AG04449 (cell line): ENCODE measurements around the gene PEMT.

Source experiments
- CTCF ChIA-PET: fragments of 350-600 bp; formaldehyde crosslinking; extraction: SDS; loops from one replicate; lab custom pipeline; 2021; ENCODE audit warnings: antibody characterized with exemption; lab: Yijun Ruan, JAX
- POLR2A ChIA-PET: fragments of 400-600, 350-600 bp; formaldehyde crosslinking; extraction: SDS; loops from one replicate; lab custom pipeline; 2020; ENCODE audit warnings: antibody characterized with exemption, inconsistent platforms; lab: Yijun Ruan, JAX
- DNase-seq: peaks from one replicate; pipeline ENCODE4 v3.0.0-alpha.2; 2010; ENCODE audit warnings: low read depth, low spot score
- H3K4me3 ChIP-seq: 2 replicates; pipeline ENCODE4 v1.5.1; 2011; ENCODE audit warnings: low read depth, mild to moderate bottlenecking, control low read depth, low read length
- TF ChIP-seq, protein P1 (sequence below): IDR thresholded peaks from one replicate; pipeline ENCODE4 v1.5.1; 2011; ENCODE audit warnings: mild to moderate bottlenecking, moderate library complexity, low read length, control low read depth, inconsistent platforms; ENCODE audit not compliant: insufficient read depth; ENCODE audit errors: missing control alignments

The PEMT gene

GRCh38 chr17:17539591-17539990 lies 51.9 kb downstream of the PEMT start:
- no peak for DNase-seq
- CTCF ChIA-PET, result interaction anchor here (0.6 to 2.5 kb wide), 6 partner anchors 9 to 271 kb away, joined by 3 to 16 read pairs (median 4); partner anchors contain the start of gene RASD1
- POLR2A ChIA-PET, result no interaction called here

DNA sequence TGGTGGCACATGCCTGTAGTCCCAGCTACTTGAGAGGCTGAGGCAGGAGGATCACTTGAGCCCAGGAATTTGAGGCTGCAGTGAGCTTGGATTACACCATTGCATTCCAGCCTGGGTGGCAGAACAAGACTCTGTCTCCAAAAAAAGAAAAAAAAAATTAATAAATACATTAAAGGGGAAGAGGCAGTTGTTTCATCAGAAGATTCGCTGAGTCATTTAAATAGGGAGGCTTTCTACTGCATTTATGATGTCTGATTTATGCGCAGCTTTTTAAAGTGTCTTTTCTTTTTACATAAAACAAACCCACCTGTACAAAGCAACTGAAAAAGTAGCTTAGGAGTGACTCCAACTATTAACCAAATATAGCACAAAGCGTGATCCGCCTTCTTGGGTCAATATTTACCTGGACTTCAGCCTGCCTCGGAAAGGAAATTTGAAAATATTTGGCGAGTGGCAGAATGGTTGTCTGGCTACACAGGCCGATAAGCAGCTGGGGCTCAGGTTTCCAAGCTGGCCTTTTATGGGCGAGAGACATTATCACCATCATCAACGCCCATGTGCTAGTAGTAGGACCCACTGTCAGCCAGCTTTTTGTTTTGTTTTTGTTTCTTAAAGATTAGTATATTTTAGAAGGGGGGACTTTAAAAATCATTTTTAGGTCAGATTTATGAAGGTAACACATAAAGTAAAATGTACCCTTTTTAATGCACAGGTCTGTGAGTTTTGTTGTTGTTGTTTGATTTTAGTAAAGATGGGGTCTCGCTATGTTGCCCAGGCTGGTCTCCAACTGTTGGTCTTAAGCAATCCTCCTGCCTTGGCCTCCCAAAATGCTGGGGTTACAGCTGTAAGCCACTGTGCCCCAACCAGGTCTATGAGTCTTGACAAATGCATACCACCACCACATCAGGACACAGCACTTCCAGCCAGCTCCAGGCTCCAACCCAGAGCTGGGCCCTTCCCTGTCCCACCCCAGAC lies 52.8 kb downstream of the PEMT start:
- H3K4me3 ChIP-seq, result no peak overlapping the region
- ChIA-PET POLR2A (no interaction called here), CTCF (interaction anchor here (1.1 to 2.5 kb wide), 7 partner anchors 9 to 184 kb away, joined by 3 to 16 read pairs (median 4); partner anchors contain the start of gene RASD1)
- DNase-seq, result no peak
- TF ChIP-seq, protein P1, sequence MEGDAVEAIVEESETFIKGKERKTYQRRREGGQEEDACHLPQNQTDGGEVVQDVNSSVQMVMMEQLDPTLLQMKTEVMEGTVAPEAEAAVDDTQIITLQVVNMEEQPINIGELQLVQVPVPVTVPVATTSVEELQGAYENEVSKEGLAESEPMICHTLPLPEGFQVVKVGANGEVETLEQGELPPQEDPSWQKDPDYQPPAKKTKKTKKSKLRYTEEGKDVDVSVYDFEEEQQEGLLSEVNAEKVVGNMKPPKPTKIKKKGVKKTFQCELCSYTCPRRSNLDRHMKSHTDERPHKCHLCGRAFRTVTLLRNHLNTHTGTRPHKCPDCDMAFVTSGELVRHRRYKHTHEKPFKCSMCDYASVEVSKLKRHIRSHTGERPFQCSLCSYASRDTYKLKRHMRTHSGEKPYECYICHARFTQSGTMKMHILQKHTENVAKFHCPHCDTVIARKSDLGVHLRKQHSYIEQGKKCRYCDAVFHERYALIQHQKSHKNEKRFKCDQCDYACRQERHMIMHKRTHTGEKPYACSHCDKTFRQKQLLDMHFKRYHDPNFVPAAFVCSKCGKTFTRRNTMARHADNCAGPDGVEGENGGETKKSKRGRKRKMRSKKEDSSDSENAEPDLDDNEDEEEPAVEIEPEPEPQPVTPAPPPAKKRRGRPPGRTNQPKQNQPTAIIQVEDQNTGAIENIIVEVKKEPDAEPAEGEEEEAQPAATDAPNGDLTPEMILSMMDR, result no peak

More at GRCh38 chr17:17539591-17539990, 51.9 kb downstream of the PEMT start:
- H3K4me3 ChIP-seq, result no peak overlapping the region
- TF ChIP-seq, protein P1, result no peak

GRCh38 chr17:17537311-17538099 lies 54.0 kb downstream of the PEMT start:
- POLR2A ChIA-PET, result no interaction called here
- no peak overlapping the region for H3K4me3 ChIP-seq
- no peak for DNase-seq
- CTCF ChIA-PET, result interaction anchor here (1.1 to 2.5 kb wide), 4 partner anchors 10 to 182 kb away, joined by 3 to 16 read pairs (median 4); partner anchors contain the start of gene RASD1
- TF ChIP-seq, protein P1, result no peak

DNA sequence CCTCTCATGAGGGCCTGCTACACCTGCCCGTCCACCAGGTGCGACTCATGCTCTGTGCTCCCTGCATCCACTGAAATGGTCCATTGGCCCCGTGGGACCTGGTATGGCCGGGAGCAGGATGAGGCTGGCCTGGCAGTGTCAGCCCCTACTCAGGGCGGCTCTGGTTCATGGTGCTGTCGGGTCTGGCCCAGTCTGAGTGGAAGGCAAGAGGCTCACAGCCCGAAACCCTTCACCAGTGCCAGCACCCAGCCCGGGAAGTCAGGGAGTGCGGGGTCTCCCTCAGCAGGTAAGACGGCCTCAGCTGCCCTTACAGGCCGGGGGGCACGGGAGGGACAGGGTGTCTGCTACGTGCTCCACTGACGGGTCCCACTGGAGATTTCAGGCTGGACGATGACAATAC lies 54.8 kb downstream of the PEMT start:
- POLR2A ChIA-PET, result no interaction called here
- TF ChIP-seq, protein P1, result no peak
- no peak overlapping the region for H3K4me3 ChIP-seq
- DNase-seq, result no peak
- CTCF ChIA-PET, result interaction anchor here (1.3 to 1.9 kb wide), 2 partner anchors 11 to 33 kb away, joined by 4 to 7 read pairs; no protein-coding TSS in a partner anchor

- H3K4me3 ChIP-seq, result no peak overlapping the region
- ChIA-PET CTCF (interaction anchor here (1.4 to 1.9 kb wide), 2 partner anchors 34 to 39 kb away, joined by 3 to 7 read pairs; no protein-coding TSS in a partner anchor), POLR2A (no interaction called here)
- TF ChIP-seq, protein P1, result no peak
- peak; percentile 41 for DNase-seq
These were observed 55.6 kb downstream of the PEMT start for GRCh38 chr17:17535957-17536356.
